Left colon (tissue), 2 donors: ENCODE measurements around the gene RAB3IL1. TPM values are rescaled to one million over a fixed set of nuclear protein-coding genes. Genes with fewer than 3 reads are reported as not detected.
"Not testable (repeated sequence)": the region's sequence is repeated elsewhere in the genome, so short reads cannot be mapped to it uniquely, and the experiment has no call there.

Experiments
- ATAC-seq: fragments of 200-7000 bp; cut with Tn5 transposase; one replicate; pipeline ENCODE4 v1.9.1; 2020; ENCODE audit warnings: mild to moderate bottlenecking, moderate library complexity
- DNase-seq, 2 donors: peaks; one replicate each; pipeline ENCODE4 v3.0.0-alpha.2; 2020
- intact Hi-C, 2 donors: fragments of 100-400 bp; cut with DNase I in 1 of 2; cut with micrococcal nuclease in 1 of 2; formaldehyde crosslinking; loops; one replicate each; pipeline versions ENCODE4 v1.11.2 to v1.14.0; 2022; cut with DNase I, micrococcal nuclease
- total RNA-seq, 2 donors: library from RNA; stranded (reverse); fragmentation: NEBNext Ultra II Directional; extraction: Animal tissue kit (Norgen Biotek cat#: 25700); gene quantifications; one replicate each; pipeline ENCODE4 v1.2.1, GENCODE V29; 2021
- donor health status: DM: no; HTN: no; CAD: no.
- donor health status: DM: yes; HTN: yes; CAD: no.

RAB3IL1 gene
- total RNA-seq, 2 donors from 2014 or later: 3.1 to 7.0 TPM

GRCh38 chr11:61955422-61956135 lies 38.2 kb upstream of the RAB3IL1 start:
- DNase-seq (no peak), ATAC-seq (peak; percentile 65)
- intact Hi-C loops: no loop called here

- intact Hi-C loops: no loop called here
- ATAC-seq (peak; percentile 47), DNase-seq (no peak)
Observed at GRCh38 chr11:61954851-61955421, 37.6 kb upstream of the RAB3IL1 start.

- intact Hi-C loops: no loop called here
- DNase-seq (no peak), ATAC-seq (no peak)
Observed at GRCh38 chr11:61954106-61954850, 36.9 kb upstream of the RAB3IL1 start.

- intact Hi-C loops: not testable (repeated sequence)
Observed at GRCh38 chr11:61953632-61954031, 36.3 kb upstream of the RAB3IL1 start.

GRCh38 chr11:61952882-61953281 lies 35.5 kb upstream of the RAB3IL1 start:
- no peak for ATAC-seq
- intact Hi-C loops: no loop called here
- no peak for DNase-seq

More at GRCh38 chr11:61953632-61954031, 36.3 kb upstream of the RAB3IL1 start:
- not testable (repeated sequence) for DNase-seq, ATAC-seq

- DNase-seq (no peak), ATAC-seq (no peak)
- intact Hi-C loops: no loop called here
Observed at GRCh38 chr11:61951484-61952135, 34.2 kb upstream of the RAB3IL1 start.

GRCh38 chr11:61950035-61950547 lies 32.7 kb upstream of the RAB3IL1 start, which contains the start of gene BEST1:
BEST1 (plus strand) TSS chr11:61950351; CDS start chr11:61951807, 1,456 bp downstream.
- DNase-seq (no peak), ATAC-seq (no peak)
- intact Hi-C loops: no loop called here

- ATAC-seq (peak; percentile 47), DNase-seq (peak in 1 of 2 donors; percentile 65)
- intact Hi-C loops: loop anchor here (5.0 to 10.0 kb wide), 2 partner anchors 47 to 135 kb away; no protein-coding TSS in a partner anchor
Observed at GRCh38 chr11:61949169-61950034, 32.0 kb upstream of the RAB3IL1 start.

- DNase-seq (no peak), ATAC-seq (no peak)
- intact Hi-C loops: loop anchor here (5.0 to 10.0 kb wide), 2 partner anchors 46 to 136 kb away; no protein-coding TSS in a partner anchor
Observed at GRCh38 chr11:61948505-61948904, 31.1 kb upstream of the RAB3IL1 start.

- ATAC-seq (peak; percentile 93), DNase-seq (peak; percentile 78 to 86)
- intact Hi-C loops: loop anchor here (2.0 to 10.0 kb wide), 3 partner anchors 45 to 137 kb away; no protein-coding TSS in a partner anchor
Observed at GRCh38 chr11:61947486-61948210, 30.3 kb upstream of the RAB3IL1 start.

GRCh38 chr11:61946894-61947293 lies 29.5 kb upstream of the RAB3IL1 start:
- intact Hi-C loops: loop anchor here (2.0 to 10.0 kb wide), 3 partner anchors 45 to 138 kb away; no protein-coding TSS in a partner anchor
- ATAC-seq: no peak
- DNase-seq: no peak

GRCh38 chr11:61945191-61945590 lies 27.8 kb upstream of the RAB3IL1 start:
- ATAC-seq: no peak
- intact Hi-C loops: loop anchor here (5.0 to 10.0 kb wide), 2 partner anchors 43 to 140 kb away; no protein-coding TSS in a partner anchor
- DNase-seq: no peak

- ATAC-seq: no peak
- intact Hi-C loops: loop anchor here in 1 of 2 donors (10.0 kb wide), 1 partner anchor 144 kb away; no protein-coding TSS in a partner anchor
- no peak for DNase-seq
Observed at GRCh38 chr11:61940466-61940865, 23.1 kb upstream of the RAB3IL1 start.

GRCh38 chr11:61935861-61936260 lies 18.5 kb upstream of the RAB3IL1 start:
- intact Hi-C loops: no loop called here
- ATAC-seq (no peak), DNase-seq (no peak)

GRCh38 chr11:61930933-61931332 lies 13.6 kb upstream of the RAB3IL1 start:
- ATAC-seq (no peak), DNase-seq (no peak)
- intact Hi-C loops: no loop called here

- intact Hi-C loops: no loop called here
- ATAC-seq: no peak
- no peak for DNase-seq
Observed at GRCh38 chr11:61928606-61929005, 11.2 kb upstream of the RAB3IL1 start.

- intact Hi-C loops: no loop called here
- no peak for ATAC-seq
- DNase-seq: no peak
Observed at GRCh38 chr11:61927501-61927900, 10.1 kb upstream of the RAB3IL1 start.
